Measurements from ENCODE around the gene MYT1.

- TF ChIP-seq, protein P1, sequence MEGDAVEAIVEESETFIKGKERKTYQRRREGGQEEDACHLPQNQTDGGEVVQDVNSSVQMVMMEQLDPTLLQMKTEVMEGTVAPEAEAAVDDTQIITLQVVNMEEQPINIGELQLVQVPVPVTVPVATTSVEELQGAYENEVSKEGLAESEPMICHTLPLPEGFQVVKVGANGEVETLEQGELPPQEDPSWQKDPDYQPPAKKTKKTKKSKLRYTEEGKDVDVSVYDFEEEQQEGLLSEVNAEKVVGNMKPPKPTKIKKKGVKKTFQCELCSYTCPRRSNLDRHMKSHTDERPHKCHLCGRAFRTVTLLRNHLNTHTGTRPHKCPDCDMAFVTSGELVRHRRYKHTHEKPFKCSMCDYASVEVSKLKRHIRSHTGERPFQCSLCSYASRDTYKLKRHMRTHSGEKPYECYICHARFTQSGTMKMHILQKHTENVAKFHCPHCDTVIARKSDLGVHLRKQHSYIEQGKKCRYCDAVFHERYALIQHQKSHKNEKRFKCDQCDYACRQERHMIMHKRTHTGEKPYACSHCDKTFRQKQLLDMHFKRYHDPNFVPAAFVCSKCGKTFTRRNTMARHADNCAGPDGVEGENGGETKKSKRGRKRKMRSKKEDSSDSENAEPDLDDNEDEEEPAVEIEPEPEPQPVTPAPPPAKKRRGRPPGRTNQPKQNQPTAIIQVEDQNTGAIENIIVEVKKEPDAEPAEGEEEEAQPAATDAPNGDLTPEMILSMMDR (conservative IDR thresholded peaks at IDR 0.05), result no peak
- no peak for TF ChIP-seq ZFX (IDR thresholded peaks at IDR 0.05)
Measured at GRCh38 chr20:64241061-64241460, 76.8 kb downstream of the MYT1 start.
